Measurements from ENCODE around the gene DNALI1. TPM values are rescaled to one million over a fixed set of nuclear protein-coding genes. Genes with fewer than 3 reads are reported as not detected.
"Not testable (repeated sequence)": the region's sequence is repeated elsewhere in the genome, so short reads cannot be mapped to it uniquely, and the experiment has no call there.

Gene DNALI1
- not detected for total RNA-seq

- no peak for DNase-seq
Observed at GRCh38 chr1:37556712-37557196, at the start of gene DNALI1. TSS of gene DNALI1 (plus strand) at chr1:37556940. CDS start at chr1:37556995, 55 bp downstream.

- no peak for DNase-seq
Observed at GRCh38 chr1:37509181-37509580, 47.6 kb upstream of the DNALI1 start.

- peak; percentile 28 for DNase-seq
Observed at GRCh38 chr1:37513795-37514349, 42.9 kb upstream of the DNALI1 start.

- peak; percentile 82 for DNase-seq
Observed at GRCh38 chr1:37514350-37515184, 42.2 kb upstream of the DNALI1 start, which contains the start of gene MEAF6. TSS of gene MEAF6 (minus strand) at chr1:37514766. CDS start at chr1:37514746, 20 bp downstream.

- no peak for DNase-seq
Observed at GRCh38 chr1:37515185-37516034, 41.3 kb upstream of the DNALI1 start.

GRCh38 chr1:37517569-37517968 lies 39.2 kb upstream of the DNALI1 start:
- no peak for DNase-seq

- not testable (repeated sequence) for DNase-seq
Observed at GRCh38 chr1:37518241-37518640, 38.5 kb upstream of the DNALI1 start.

- not testable (repeated sequence) for DNase-seq
Observed at GRCh38 chr1:37518929-37519328, 37.8 kb upstream of the DNALI1 start.

- DNase-seq = no peak
Observed at GRCh38 chr1:37519613-37520012, 37.1 kb upstream of the DNALI1 start.

GRCh38 chr1:37529888-37530287 lies 26.9 kb upstream of the DNALI1 start:
- DNase-seq = not testable (repeated sequence)

GRCh38 chr1:37532418-37533156 lies 24.2 kb upstream of the DNALI1 start:
- DNase-seq = not testable (repeated sequence)

- no peak for DNase-seq
Observed at GRCh38 chr1:37533317-37534093, 23.2 kb upstream of the DNALI1 start.

GRCh38 chr1:37537378-37537777 lies 19.4 kb upstream of the DNALI1 start:
- DNase-seq = no peak

GRCh38 chr1:37539154-37539553 lies 17.6 kb upstream of the DNALI1 start:
- DNase-seq = not testable (repeated sequence)

GRCh38 chr1:37540036-37540785 lies 16.5 kb upstream of the DNALI1 start:
- no peak for DNase-seq

GRCh38 chr1:37544530-37544929 lies 12.2 kb upstream of the DNALI1 start:
- no peak for DNase-seq

GRCh38 chr1:37545019-37545418 lies 11.7 kb upstream of the DNALI1 start:
- no peak for DNase-seq

GRCh38 chr1:37549341-37549740 lies 7.4 kb upstream of the DNALI1 start:
- no peak for DNase-seq

- DNase-seq = no peak
Observed at GRCh38 chr1:37553598-37553926, 3.2 kb upstream of the DNALI1 start.

GRCh38 chr1:37553927-37554808 lies 2.6 kb upstream of the DNALI1 start, which contains the start of gene SNIP1:
TSS of gene SNIP1 (minus strand) at chr1:37554293. CDS start at chr1:37554229, 64 bp downstream.
- peak; percentile 89 for DNase-seq
